COLO668 (cell line): ENCODE measurements around the gene APBB1.

Experiments used
- DNase-seq: peaks from one replicate; lab custom pipeline; 2025; ENCODE audit not compliant: unreplicated experiment; lab: John Stamatoyannopoulos, UW

The APBB1 gene

DNA sequence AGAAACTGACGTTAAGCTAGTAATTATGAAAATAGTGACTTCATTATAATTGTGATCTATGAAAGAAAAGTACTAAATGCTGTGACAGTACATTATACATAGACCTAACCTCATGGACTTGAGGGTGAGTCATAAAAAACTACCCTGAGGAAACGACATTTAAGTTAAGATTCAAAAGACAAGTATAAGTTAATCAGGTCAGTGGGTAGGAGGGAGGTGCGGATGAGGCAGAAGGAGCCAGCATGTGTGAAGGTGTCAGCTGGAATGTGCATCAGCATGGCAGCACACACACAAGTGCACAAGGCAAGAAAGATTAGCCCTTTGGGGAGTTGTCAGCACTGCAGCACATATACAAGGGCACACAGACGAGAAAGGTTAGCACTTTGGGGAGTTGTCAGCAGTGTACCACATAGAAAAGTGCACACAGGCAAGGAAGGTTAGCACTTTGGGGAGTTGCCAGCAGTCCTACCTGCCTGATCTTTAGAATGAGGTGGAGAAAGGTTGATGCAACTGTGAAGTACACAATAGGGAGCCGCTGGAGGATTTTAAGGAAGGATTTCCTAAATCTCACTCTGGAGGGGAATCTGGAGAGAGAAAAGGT, 67.0 kb downstream of the APBB1 start:
- no peak for DNase-seq

DNA sequence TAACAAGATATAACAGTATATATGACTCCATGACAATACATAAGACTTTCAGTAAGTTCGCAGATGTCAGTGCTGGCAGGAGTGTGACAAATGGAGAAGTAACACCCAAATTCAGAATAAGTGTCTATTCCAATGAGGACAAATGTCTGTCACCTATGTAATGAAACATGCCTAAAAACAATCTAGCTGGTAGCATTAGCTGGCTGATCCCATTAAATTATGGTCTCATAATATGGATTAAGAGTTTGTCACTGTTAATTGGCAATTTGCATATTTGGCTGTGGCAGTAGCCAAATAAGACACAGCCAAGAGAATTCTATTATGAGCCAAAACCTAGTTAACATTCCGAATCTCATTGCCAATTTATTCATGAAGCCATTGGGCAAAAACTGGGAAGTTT, 68.4 kb downstream of the APBB1 start:
- no peak for DNase-seq

DNA sequence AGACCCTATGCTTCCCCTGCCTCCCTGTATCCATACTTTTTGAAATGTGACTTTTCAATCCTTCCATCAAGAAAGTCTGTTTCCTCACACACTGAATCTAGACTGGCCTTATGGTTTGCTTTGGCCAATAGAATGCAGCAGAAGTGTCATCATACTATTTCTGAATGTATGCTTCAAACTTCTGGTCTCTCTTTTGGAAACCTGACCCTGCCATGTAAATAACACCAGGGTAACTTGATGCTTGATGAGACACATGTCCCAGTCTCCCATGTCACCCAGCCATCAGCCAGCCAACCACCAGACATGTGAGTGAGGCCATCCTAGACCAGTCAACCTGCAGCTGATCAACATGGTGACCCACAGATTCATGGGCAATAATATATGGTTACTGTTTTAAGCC, 68.9 kb downstream of the APBB1 start:
- DNase-seq: peak; percentile 12

- no peak for DNase-seq
Observed at GRCh38 chr11:6345366-6345765, 73.5 kb downstream of the APBB1 start.
